H1 (cell line): ENCODE data around the gene C9orf152. TPM values are rescaled to one million over a fixed set of nuclear protein-coding genes. Genes with fewer than 3 reads are reported as not detected.

Source experiments
- ASH2L ChIP-seq: fragments of 200-600, 300-600 bp; sonication (generic); IDR thresholded peaks from one replicate; pipeline ENCODE4 v1.7.1; 2017; ENCODE audit warnings: low read length
- GTF2F1 ChIP-seq: IDR thresholded peaks from 2 replicates; pipeline ENCODE4 v1.6.1; 2012; ENCODE audit warnings: low read depth, low read length, improper control_type of control experiment, borderline replicate concordance
- JUN ChIP-seq: IDR thresholded peaks from 2 replicates; pipeline ENCODE4 v1.6.1; 2011; ENCODE audit warnings: low read depth, mild to moderate bottlenecking, improper control_type of control experiment, low read length
- SP4 ChIP-seq: IDR thresholded peaks from 2 replicates; pipeline ENCODE4 v1.6.1; 2012; ENCODE audit warnings: low read length, inconsistent platforms
- polyA plus RNA-seq, 7 experiments: library from polyadenylated mRNA; depleted of rRNA in 3 of 7; stranded (reverse) in 5 of 7; unstranded in 2 of 7; fragments of >200 nt in 5 of 7; fragments of 200-250 nt in 2 of 7; gene quantifications; 1 replicate in 5 of 7; 2 replicates in 1 of 7; 4 replicates in 1 of 7; pipeline versions ENCODE4 v1.2.1 to v1.2.3, GENCODE V29; 2011 to 2013; ENCODE audit warnings: missing spikeins in 2 of 7, mixed read lengths in 2 of 7
- total RNA-seq: library from RNA; stranded (reverse); fragmentation: NEBNext Ultra II Directional; extraction: Animal tissue kit (Norgen Biotek cat#: 25700); gene quantifications from 2 replicates; pipeline ENCODE4 v1.2.1, GENCODE V29; 2021
- TF ChIP-seq, protein P1 (sequence below): fragments of 300-600 bp; sonication (generic); IDR thresholded peaks from 2 replicates; pipeline ENCODE4 v1.7.1; 2012; ENCODE audit warnings: low read length, moderate library complexity, mild to moderate bottlenecking, inconsistent platforms; ENCODE audit not compliant: insufficient replicate concordance
- TF ChIP-seq, protein P2 (sequence below): IDR thresholded peaks from 2 replicates; pipeline ENCODE4 v1.6.1; 2012; ENCODE audit warnings: inconsistent platforms
- TF ChIP-seq, protein P3 (sequence below), 3 experiments: IDR thresholded peaks; 1 replicate in 2 of 3; 2 replicates in 1 of 3; pipeline versions ENCODE4 v1.5.1 to v1.6.1; 2011; ENCODE audit warnings: low read length in 3 of 3, mild to moderate bottlenecking in 3 of 3, inconsistent platforms in 2 of 3, low read depth in 1 of 3, moderate library complexity in 1 of 3; ENCODE audit not compliant: insufficient read depth in 1 of 3; ENCODE audit errors: control extremely low read depth in 1 of 3

Gene C9orf152
- total and polyA plus RNA-seq, 2 of the 8 experiments (the other 6 are each of a cell fraction or from before 2014, with no cell fraction given), result not detected

DNA sequence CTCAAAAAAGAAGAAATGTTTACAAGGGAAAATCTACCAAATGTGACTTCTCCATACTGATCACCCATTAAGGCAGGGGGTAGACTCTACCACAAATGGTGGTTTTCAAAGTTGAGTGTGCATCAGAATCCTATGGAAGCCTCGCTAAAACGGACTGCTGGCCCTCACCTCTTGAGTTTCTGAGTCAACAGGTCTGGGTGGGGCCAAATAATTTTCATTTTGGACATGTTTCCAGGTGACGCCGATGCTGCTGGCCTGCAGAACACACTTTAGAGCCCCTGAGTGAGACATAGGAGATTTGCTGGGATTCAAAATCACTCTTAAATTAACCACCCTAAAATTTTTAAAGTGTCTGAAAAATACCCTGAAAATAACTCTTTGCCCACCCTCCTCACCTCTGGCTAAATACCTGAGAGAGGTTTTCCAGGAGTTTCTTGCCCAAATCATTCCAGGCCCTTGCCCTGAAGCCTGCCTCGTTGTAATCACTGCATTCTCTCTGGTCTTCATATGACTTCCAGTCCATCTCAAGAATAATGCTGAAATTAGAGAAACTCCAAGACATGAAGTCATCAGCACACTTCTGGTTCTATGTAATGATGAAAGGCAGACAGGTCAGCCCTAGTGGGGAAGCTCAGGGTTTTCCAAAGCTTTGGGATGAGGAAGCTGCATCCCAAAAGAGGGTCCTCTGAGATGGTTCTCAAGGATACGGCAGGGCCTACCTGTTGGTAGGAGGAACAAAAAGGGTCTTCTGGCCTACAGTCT is 18.2 kb downstream of the C9orf152 start (continued):
- TF ChIP-seq, protein P1, sequence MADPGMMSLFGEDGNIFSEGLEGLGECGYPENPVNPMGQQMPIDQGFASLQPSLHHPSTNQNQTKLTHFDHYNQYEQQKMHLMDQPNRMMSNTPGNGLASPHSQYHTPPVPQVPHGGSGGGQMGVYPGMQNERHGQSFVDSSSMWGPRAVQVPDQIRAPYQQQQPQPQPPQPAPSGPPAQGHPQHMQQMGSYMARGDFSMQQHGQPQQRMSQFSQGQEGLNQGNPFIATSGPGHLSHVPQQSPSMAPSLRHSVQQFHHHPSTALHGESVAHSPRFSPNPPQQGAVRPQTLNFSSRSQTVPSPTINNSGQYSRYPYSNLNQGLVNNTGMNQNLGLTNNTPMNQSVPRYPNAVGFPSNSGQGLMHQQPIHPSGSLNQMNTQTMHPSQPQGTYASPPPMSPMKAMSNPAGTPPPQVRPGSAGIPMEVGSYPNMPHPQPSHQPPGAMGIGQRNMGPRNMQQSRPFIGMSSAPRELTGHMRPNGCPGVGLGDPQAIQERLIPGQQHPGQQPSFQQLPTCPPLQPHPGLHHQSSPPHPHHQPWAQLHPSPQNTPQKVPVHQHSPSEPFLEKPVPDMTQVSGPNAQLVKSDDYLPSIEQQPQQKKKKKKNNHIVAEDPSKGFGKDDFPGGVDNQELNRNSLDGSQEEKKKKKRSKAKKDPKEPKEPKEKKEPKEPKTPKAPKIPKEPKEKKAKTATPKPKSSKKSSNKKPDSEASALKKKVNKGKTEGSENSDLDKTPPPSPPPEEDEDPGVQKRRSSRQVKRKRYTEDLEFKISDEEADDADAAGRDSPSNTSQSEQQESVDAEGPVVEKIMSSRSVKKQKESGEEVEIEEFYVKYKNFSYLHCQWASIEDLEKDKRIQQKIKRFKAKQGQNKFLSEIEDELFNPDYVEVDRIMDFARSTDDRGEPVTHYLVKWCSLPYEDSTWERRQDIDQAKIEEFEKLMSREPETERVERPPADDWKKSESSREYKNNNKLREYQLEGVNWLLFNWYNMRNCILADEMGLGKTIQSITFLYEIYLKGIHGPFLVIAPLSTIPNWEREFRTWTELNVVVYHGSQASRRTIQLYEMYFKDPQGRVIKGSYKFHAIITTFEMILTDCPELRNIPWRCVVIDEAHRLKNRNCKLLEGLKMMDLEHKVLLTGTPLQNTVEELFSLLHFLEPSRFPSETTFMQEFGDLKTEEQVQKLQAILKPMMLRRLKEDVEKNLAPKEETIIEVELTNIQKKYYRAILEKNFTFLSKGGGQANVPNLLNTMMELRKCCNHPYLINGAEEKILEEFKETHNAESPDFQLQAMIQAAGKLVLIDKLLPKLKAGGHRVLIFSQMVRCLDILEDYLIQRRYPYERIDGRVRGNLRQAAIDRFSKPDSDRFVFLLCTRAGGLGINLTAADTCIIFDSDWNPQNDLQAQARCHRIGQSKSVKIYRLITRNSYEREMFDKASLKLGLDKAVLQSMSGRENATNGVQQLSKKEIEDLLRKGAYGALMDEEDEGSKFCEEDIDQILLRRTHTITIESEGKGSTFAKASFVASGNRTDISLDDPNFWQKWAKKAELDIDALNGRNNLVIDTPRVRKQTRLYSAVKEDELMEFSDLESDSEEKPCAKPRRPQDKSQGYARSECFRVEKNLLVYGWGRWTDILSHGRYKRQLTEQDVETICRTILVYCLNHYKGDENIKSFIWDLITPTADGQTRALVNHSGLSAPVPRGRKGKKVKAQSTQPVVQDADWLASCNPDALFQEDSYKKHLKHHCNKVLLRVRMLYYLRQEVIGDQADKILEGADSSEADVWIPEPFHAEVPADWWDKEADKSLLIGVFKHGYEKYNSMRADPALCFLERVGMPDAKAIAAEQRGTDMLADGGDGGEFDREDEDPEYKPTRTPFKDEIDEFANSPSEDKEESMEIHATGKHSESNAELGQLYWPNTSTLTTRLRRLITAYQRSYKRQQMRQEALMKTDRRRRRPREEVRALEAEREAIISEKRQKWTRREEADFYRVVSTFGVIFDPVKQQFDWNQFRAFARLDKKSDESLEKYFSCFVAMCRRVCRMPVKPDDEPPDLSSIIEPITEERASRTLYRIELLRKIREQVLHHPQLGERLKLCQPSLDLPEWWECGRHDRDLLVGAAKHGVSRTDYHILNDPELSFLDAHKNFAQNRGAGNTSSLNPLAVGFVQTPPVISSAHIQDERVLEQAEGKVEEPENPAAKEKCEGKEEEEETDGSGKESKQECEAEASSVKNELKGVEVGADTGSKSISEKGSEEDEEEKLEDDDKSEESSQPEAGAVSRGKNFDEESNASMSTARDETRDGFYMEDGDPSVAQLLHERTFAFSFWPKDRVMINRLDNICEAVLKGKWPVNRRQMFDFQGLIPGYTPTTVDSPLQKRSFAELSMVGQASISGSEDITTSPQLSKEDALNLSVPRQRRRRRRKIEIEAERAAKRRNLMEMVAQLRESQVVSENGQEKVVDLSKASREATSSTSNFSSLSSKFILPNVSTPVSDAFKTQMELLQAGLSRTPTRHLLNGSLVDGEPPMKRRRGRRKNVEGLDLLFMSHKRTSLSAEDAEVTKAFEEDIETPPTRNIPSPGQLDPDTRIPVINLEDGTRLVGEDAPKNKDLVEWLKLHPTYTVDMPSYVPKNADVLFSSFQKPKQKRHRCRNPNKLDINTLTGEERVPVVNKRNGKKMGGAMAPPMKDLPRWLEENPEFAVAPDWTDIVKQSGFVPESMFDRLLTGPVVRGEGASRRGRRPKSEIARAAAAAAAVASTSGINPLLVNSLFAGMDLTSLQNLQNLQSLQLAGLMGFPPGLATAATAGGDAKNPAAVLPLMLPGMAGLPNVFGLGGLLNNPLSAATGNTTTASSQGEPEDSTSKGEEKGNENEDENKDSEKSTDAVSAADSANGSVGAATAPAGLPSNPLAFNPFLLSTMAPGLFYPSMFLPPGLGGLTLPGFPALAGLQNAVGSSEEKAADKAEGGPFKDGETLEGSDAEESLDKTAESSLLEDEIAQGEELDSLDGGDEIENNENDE, result no peak
- TF ChIP-seq GTF2F1 (no peak), ASH2L (no peak), SP4 (no peak), JUN (no peak)
- TF ChIP-seq, protein P2, sequence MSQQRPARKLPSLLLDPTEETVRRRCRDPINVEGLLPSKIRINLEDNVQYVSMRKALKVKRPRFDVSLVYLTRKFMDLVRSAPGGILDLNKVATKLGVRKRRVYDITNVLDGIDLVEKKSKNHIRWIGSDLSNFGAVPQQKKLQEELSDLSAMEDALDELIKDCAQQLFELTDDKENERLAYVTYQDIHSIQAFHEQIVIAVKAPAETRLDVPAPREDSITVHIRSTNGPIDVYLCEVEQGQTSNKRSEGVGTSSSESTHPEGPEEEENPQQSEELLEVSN, result no peak
- TF ChIP-seq, protein P3, sequence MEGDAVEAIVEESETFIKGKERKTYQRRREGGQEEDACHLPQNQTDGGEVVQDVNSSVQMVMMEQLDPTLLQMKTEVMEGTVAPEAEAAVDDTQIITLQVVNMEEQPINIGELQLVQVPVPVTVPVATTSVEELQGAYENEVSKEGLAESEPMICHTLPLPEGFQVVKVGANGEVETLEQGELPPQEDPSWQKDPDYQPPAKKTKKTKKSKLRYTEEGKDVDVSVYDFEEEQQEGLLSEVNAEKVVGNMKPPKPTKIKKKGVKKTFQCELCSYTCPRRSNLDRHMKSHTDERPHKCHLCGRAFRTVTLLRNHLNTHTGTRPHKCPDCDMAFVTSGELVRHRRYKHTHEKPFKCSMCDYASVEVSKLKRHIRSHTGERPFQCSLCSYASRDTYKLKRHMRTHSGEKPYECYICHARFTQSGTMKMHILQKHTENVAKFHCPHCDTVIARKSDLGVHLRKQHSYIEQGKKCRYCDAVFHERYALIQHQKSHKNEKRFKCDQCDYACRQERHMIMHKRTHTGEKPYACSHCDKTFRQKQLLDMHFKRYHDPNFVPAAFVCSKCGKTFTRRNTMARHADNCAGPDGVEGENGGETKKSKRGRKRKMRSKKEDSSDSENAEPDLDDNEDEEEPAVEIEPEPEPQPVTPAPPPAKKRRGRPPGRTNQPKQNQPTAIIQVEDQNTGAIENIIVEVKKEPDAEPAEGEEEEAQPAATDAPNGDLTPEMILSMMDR (IDR thresholded peaks at IDR 0.05; ENCODE audit: control extremely low read depth in 1 of 3, insufficient read depth in 1 of 3, low read depth in 1 of 3, low read length in 3 of 3), result no peak
